GM23338 (cell line): ENCODE measurements around the gene MGAT3. TPM values are rescaled to one million over a fixed set of nuclear protein-coding genes. Genes with fewer than 3 reads are reported as not detected.

Experiments used
- ATAC-seq: fragments of 200-7000 bp; cut with Tn5 transposase; 3 replicates; pipeline ENCODE4 v1.9.1; 2020
- DNase-seq: peaks from one replicate; pipeline ENCODE4 v3.0.0-alpha.2; 2015; ENCODE audit warnings: low spot score
- H2AFZ ChIP-seq: fragments of 200-600 bp; sonication (generic); 2 replicates; pipeline ENCODE4 v1.8.0; 2016; ENCODE audit warnings: antibody characterized with exemption, mild to moderate bottlenecking, moderate library complexity
- H3F3A ChIP-seq: fragments of 200-600 bp; sonication (generic); replicated peaks from 2 replicates; pipeline ENCODE4 v1.8.0; 2017; ENCODE audit warnings: antibody characterized with exemption, mixed run types, low read depth
- H3K27ac ChIP-seq: fragments of 200-600 bp; sonication (generic); 2 replicates; pipeline ENCODE4 v1.6.1; 2016; ENCODE audit warnings: low read depth
- H3K27me3 ChIP-seq: fragments of 200-600 bp; sonication (generic); 2 replicates; pipeline ENCODE4 v1.8.0; 2016; ENCODE audit warnings: mild to moderate bottlenecking, mixed run types, moderate library complexity; ENCODE audit not compliant: insufficient read depth
- H3K36me3 ChIP-seq: fragments of 200-600 bp; sonication (generic); 2 replicates; pipeline ENCODE4 v1.8.0; 2016; ENCODE audit warnings: mild to moderate bottlenecking; ENCODE audit not compliant: insufficient read depth
- H3K4me1 ChIP-seq: fragments of 200-600 bp; sonication (generic); 2 replicates; pipeline ENCODE4 v1.8.0; 2016; ENCODE audit warnings: mild to moderate bottlenecking, moderate library complexity; ENCODE audit not compliant: insufficient read depth
- H3K4me2 ChIP-seq: fragments of 200-600 bp; sonication (generic); 2 replicates; pipeline ENCODE4 v1.7.1; 2017; ENCODE audit warnings: mixed run types
- H3K4me3 ChIP-seq: fragments of 200-600 bp; sonication (generic); 2 replicates; pipeline ENCODE4 v1.6.1; 2016; ENCODE audit warnings: mixed run types
- H3K79me2 ChIP-seq: fragments of 200-600 bp; sonication (generic); replicated peaks from 2 replicates; pipeline ENCODE4 v1.8.0; 2017; ENCODE audit warnings: mild to moderate bottlenecking; ENCODE audit not compliant: insufficient read depth
- H3K9me2 ChIP-seq: fragments of 200-600 bp; sonication (generic); 2 replicates; pipeline ENCODE4 v1.8.0; 2017; ENCODE audit not compliant: insufficient read depth
- H4K20me1 ChIP-seq: fragments of 200-600 bp; sonication (generic); replicated peaks from 2 replicates; pipeline ENCODE4 v1.8.0; 2017; ENCODE audit warnings: mild to moderate bottlenecking; ENCODE audit not compliant: insufficient read depth
- H3K27ac Mint-ChIP-seq: 2 replicates; pipeline ENCODE4 v1.8.0; 2020; ENCODE audit warnings: inconsistent platforms, mild to moderate bottlenecking, moderate library complexity, mixed read lengths
- H3K27me3 Mint-ChIP-seq: 3 replicates; pipeline ENCODE4 v1.8.0; 2022; ENCODE audit warnings: low read depth, mild to moderate bottlenecking, moderate library complexity, mixed read lengths, inconsistent platforms; ENCODE audit not compliant: insufficient read depth, poor library complexity
- H3K36me3 Mint-ChIP-seq: 3 replicates; pipeline ENCODE4 v1.8.0; 2021; ENCODE audit warnings: low read depth, mild to moderate bottlenecking, inconsistent platforms, moderate library complexity, mixed read lengths
- H3K4me1 Mint-ChIP-seq: 3 replicates; pipeline ENCODE4 v1.8.0; 2020; ENCODE audit warnings: mild to moderate bottlenecking, inconsistent platforms, mixed read lengths
- H3K4me3 Mint-ChIP-seq: 3 replicates; pipeline ENCODE4 v1.8.0; 2021; ENCODE audit warnings: moderate library complexity, mild to moderate bottlenecking, inconsistent platforms, mixed read lengths
- H3K9me3 Mint-ChIP-seq: 3 replicates; pipeline ENCODE4 v1.8.0; 2020; ENCODE audit warnings: moderate library complexity, mild to moderate bottlenecking, inconsistent platforms, mixed read lengths
- CREB1 ChIP-seq: fragments of 250-450 bp; sonication (Bioruptor Pico); IDR thresholded peaks from 2 replicates; pipeline ENCODE4 v1.5.0; 2020; ENCODE audit warnings: low read depth, mild to moderate bottlenecking, moderate library complexity
- EZH2phosphoT487 ChIP-seq: fragments of 200-600 bp; sonication (generic); IDR thresholded peaks from one replicate; pipeline ENCODE4 v1.8.1; 2018; ENCODE audit warnings: antibody characterized with exemption; ENCODE audit not compliant: unreplicated experiment
- NANOG ChIP-seq: IDR thresholded peaks from 2 replicates; pipeline ENCODE4 v1.6.1; 2016; ENCODE audit warnings: antibody characterized with exemption, borderline replicate concordance
- POLR2AphosphoS5 ChIP-seq: IDR thresholded peaks from 2 replicates; pipeline ENCODE4 v1.6.1; 2016; ENCODE audit warnings: antibody characterized with exemption, low read depth
- STAT1 ChIP-seq: IDR thresholded peaks from one replicate; pipeline ENCODE4 v1.6.1; 2016; ENCODE audit warnings: antibody characterized with exemption; ENCODE audit not compliant: unreplicated experiment
- ZNF114 ChIP-seq: fragments of 250-450 bp; sonication (Bioruptor Pico); IDR thresholded peaks from 2 replicates; pipeline ENCODE4 v1.5.0; 2020; ENCODE audit warnings: mild to moderate bottlenecking, moderate library complexity
- ZNF331 ChIP-seq: fragments of 250-450 bp; sonication (Bioruptor Pico); IDR thresholded peaks from 2 replicates; pipeline ENCODE4 v1.5.0; 2020; ENCODE audit warnings: low read depth, mild to moderate bottlenecking, moderate library complexity
- polyA plus RNA-seq: library from polyadenylated mRNA; unstranded; fragments of >200 nt; fragmentation: Nextera tagmentation; extraction: Ambion mirVana; gene quantifications from 2 replicates; pipeline ENCODE4 v1.2.1, GENCODE V29; 2016
- total RNA-seq: library from RNA; depleted of rRNA; stranded (reverse); fragments of >200 nt; shearing (Covaris generic); gene quantifications from 2 replicates; pipeline ENCODE4 v1.2.3, GENCODE V29; 2014
- TF ChIP-seq, protein P1 (sequence below): fragments of 250-450 bp; sonication (Bioruptor Pico); IDR thresholded peaks from 2 replicates; pipeline ENCODE4 v1.5.0; 2020; ENCODE audit warnings: mild to moderate bottlenecking, moderate library complexity
- TF ChIP-seq, protein P2 (sequence below): IDR thresholded peaks from 2 replicates; pipeline ENCODE4 v1.6.1; 2016; ENCODE audit warnings: antibody characterized with exemption

The MGAT3 gene
- total and polyA plus RNA-seq, 2 experiments from 2014 or later: 1.7 to 10.2 TPM

GRCh38 chr22:39421691-39422090, 35.1 kb upstream of the MGAT3 start (continued):
- TF ChIP-seq, protein P1, sequence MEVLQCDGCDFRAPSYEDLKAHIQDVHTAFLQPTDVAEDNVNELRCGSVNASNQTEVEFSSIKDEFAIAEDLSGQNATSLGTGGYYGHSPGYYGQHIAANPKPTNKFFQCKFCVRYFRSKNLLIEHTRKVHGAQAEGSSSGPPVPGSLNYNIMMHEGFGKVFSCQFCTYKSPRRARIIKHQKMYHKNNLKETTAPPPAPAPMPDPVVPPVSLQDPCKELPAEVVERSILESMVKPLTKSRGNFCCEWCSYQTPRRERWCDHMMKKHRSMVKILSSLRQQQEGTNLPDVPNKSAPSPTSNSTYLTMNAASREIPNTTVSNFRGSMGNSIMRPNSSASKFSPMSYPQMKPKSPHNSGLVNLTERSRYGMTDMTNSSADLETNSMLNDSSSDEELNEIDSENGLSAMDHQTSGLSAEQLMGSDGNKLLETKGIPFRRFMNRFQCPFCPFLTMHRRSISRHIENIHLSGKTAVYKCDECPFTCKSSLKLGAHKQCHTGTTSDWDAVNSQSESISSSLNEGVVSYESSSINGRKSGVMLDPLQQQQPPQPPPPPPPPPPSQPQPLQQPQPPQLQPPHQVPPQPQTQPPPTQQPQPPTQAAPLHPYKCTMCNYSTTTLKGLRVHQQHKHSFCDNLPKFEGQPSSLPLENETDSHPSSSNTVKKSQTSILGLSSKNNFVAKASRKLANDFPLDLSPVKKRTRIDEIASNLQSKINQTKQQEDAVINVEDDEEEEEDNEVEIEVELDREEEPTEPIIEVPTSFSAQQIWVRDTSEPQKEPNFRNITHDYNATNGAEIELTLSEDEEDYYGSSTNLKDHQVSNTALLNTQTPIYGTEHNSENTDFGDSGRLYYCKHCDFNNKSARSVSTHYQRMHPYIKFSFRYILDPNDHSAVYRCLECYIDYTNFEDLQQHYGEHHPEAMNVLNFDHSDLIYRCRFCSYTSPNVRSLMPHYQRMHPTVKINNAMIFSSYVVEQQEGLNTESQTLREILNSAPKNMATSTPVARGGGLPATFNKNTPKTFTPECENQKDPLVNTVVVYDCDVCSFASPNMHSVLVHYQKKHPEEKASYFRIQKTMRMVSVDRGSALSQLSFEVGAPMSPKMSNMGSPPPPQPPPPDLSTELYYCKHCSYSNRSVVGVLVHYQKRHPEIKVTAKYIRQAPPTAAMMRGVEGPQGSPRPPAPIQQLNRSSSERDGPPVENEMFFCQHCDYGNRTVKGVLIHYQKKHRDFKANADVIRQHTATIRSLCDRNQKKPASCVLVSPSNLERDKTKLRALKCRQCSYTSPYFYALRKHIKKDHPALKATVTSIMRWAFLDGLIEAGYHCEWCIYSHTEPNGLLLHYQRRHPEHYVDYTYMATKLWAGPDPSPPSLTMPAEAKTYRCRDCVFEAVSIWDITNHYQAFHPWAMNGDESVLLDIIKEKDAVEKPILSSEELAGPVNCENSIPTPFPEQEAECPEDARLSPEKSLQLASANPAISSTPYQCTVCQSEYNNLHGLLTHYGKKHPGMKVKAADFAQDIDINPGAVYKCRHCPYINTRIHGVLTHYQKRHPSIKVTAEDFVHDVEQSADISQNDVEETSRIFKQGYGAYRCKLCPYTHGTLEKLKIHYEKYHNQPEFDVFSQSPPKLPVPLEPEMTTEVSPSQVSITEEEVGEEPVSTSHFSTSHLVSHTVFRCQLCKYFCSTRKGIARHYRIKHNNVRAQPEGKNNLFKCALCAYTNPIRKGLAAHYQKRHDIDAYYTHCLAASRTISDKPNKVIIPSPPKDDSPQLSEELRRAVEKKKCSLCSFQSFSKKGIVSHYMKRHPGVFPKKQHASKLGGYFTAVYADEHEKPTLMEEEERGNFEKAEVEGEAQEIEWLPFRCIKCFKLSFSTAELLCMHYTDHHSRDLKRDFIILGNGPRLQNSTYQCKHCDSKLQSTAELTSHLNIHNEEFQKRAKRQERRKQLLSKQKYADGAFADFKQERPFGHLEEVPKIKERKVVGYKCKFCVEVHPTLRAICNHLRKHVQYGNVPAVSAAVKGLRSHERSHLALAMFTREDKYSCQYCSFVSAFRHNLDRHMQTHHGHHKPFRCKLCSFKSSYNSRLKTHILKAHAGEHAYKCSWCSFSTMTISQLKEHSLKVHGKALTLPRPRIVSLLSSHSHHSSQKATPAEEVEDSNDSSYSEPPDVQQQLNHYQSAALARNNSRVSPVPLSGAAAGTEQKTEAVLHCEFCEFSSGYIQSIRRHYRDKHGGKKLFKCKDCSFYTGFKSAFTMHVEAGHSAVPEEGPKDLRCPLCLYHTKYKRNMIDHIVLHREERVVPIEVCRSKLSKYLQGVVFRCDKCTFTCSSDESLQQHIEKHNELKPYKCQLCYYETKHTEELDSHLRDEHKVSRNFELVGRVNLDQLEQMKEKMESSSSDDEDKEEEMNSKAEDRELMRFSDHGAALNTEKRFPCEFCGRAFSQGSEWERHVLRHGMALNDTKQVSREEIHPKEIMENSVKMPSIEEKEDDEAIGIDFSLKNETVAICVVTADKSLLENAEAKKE (CRISPR knock-in tag): no peak
- TF ChIP-seq NANOG (no peak), EZH2phosphoT487 (no peak), POLR2AphosphoS5 (no peak), CREB1 (CRISPR knock-in tag) (no peak), ZNF331 (CRISPR knock-in tag) (no peak), STAT1 (no peak)
- TF ChIP-seq, protein P2, sequence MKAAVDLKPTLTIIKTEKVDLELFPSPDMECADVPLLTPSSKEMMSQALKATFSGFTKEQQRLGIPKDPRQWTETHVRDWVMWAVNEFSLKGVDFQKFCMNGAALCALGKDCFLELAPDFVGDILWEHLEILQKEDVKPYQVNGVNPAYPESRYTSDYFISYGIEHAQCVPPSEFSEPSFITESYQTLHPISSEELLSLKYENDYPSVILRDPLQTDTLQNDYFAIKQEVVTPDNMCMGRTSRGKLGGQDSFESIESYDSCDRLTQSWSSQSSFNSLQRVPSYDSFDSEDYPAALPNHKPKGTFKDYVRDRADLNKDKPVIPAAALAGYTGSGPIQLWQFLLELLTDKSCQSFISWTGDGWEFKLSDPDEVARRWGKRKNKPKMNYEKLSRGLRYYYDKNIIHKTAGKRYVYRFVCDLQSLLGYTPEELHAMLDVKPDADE: no peak

DNA sequence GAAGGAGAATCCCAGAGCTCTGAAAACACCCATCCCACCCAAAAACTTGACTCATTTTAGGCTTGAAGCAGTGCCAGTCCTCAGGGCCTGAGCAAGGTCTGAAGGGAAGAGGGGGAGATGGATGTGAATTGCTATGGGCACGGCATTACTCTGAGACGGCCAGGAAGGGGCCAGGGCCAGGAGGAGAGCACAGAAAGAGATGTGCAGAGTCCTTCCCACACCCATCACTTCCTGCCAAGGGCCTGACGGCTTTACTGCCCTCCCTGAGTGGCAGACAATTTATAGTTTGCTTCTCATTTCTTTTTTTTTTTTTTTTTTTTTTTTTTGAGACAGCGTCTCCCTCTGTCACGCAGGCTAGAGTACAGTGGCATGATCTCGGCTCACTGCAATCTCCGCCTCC, 34.7 kb upstream of the MGAT3 start:
- TF ChIP-seq NANOG (no peak), STAT1 (no peak), ZNF114 (CRISPR knock-in tag) (no peak), EZH2phosphoT487 (no peak), CREB1 (CRISPR knock-in tag) (no peak), ZNF331 (CRISPR knock-in tag) (no peak)
- TF ChIP-seq, protein P1 (CRISPR knock-in tag): no peak
- Histone ChIP-seq H3K4me3 (no peak overlapping the region), H4K20me1 (no peaks in the 10 kb centered on the region; the same call in 1 of the 2 replicates), H3K36me3 (peaks cover 9% of the 10 kb centered on the region; the same call in 1 of the 2 replicates), H3K4me1 (peaks cover 2% of the 10 kb centered on the region; the same call in 1 of the 2 replicates), H3K4me2 (no peak overlapping the region), H2AFZ (no peak overlapping the region), H3K27ac (no peak overlapping the region), H3K9me2 (no peaks in the 10 kb centered on the region), H3F3A (0 out of 2 replicates have a peak, but pooled peaks cover 1% of the 10 kb centered on the region), H3K79me2 (no peaks in the 10 kb centered on the region), H3K27me3 (no peaks in the 10 kb centered on the region)
- Mint-ChIP-seq H3K36me3 (peaks cover 45% of the 10 kb centered on the region), H3K27me3 (peaks cover 4% of the 10 kb centered on the region), H3K4me1 (peaks cover 12% of the 10 kb centered on the region), H3K4me3 (no peak overlapping the region), H3K27ac (no peak overlapping the region), H3K9me3 (no peaks in the 10 kb centered on the region)
- no peak for ATAC-seq
- no peak for DNase-seq
